ENCODE measurements around the gene PCDHA5.
"Not testable (repeated sequence)": the region's sequence is repeated elsewhere in the genome, so short reads cannot be mapped to it uniquely, and the experiment has no call there.

GRCh38 chr5:140808241-140808888 lies 13.0 kb upstream of the PCDHA5 start:
- not testable (repeated sequence) for TF ChIP-seq CTCF, POLR2A (IDR thresholded peaks at IDR 0.05)
